ENCODE measurements around the gene TRPV6.

GRCh38 chr7:142905759-142906158 is 20.2 kb upstream of the TRPV6 start:
- no peak for TF ChIP-seq POLR2A (IDR thresholded peaks at IDR 0.05; ENCODE audit: low read length)
- TF ChIP-seq GATA1 (IDR thresholded peaks at IDR 0.05; ENCODE audit: low read depth, low read length): no peak
